ENCODE data around the gene TGFB1.
A peak's percentile ranks its signal among the peaks of the same experiment; 100 is the strongest.

TGFB1 gene

GRCh38 chr19:41323023-41323422, 30.7 kb downstream of the TGFB1 start:
- H3K4me3 ChIP-seq (ENCODE audit: low read depth, low read length): no peak overlapping the region

- H3K4me3 ChIP-seq (ENCODE audit: low read depth, low read length): no peak overlapping the region
Observed at GRCh38 chr19:41322451-41322850, 31.3 kb downstream of the TGFB1 start.

- H3K4me3 ChIP-seq (ENCODE audit: low read depth, low read length): no peak overlapping the region
Observed at GRCh38 chr19:41321600-41322270, 32.0 kb downstream of the TGFB1 start.

- H3K4me3 ChIP-seq (ENCODE audit: low read depth, low read length): no peak overlapping the region
Observed at GRCh38 chr19:41321204-41321599, 32.5 kb downstream of the TGFB1 start.

GRCh38 chr19:41320568-41320967, 33.2 kb downstream of the TGFB1 start:
- no peak overlapping the region for H3K4me3 ChIP-seq (ENCODE audit: low read depth, low read length)

GRCh38 chr19:41320185-41320518, 33.6 kb downstream of the TGFB1 start:
- no peak overlapping the region for H3K4me3 ChIP-seq (ENCODE audit: low read depth, low read length)

GRCh38 chr19:41319500-41320184, 34.1 kb downstream of the TGFB1 start:
- no peak overlapping the region for H3K4me3 ChIP-seq (ENCODE audit: low read depth, low read length)

- no peak overlapping the region for H3K4me3 ChIP-seq (ENCODE audit: low read depth, low read length)
Observed at GRCh38 chr19:41318696-41319499, 34.8 kb downstream of the TGFB1 start.

- H3K4me3 ChIP-seq (ENCODE audit: low read depth, low read length): no peak overlapping the region
Observed at GRCh38 chr19:41316306-41316920, 37.3 kb downstream of the TGFB1 start.

GRCh38 chr19:41311613-41312012, 42.1 kb downstream of the TGFB1 start:
- no peak overlapping the region for H3K4me3 ChIP-seq (ENCODE audit: low read depth, low read length)

- no peak overlapping the region for H3K4me3 ChIP-seq (ENCODE audit: low read depth, low read length)
Observed at GRCh38 chr19:41311072-41311471, 42.6 kb downstream of the TGFB1 start.

- peak within 1 kb of the TSS; percentile 84 for H3K4me3 ChIP-seq (ENCODE audit: low read depth, low read length)
Observed at GRCh38 chr19:41310033-41310831, 43.5 kb downstream of the TGFB1 start, which contains the start of gene CCDC97. Gene CCDC97 (plus strand): TSS chr19:41310172. CDS start chr19:41310311, 139 bp downstream.

- H3K4me3 ChIP-seq (ENCODE audit: low read depth, low read length): peak overlapping the region; percentile 84
Observed at GRCh38 chr19:41309180-41310032, 44.3 kb downstream of the TGFB1 start.

GRCh38 chr19:41308450-41309179, 45.1 kb downstream of the TGFB1 start:
- no peak overlapping the region for H3K4me3 ChIP-seq (ENCODE audit: low read depth, low read length)

GRCh38 chr19:41307954-41308449, 45.7 kb downstream of the TGFB1 start:
- no peak overlapping the region for H3K4me3 ChIP-seq (ENCODE audit: low read depth, low read length)

- H3K4me3 ChIP-seq (ENCODE audit: low read depth, low read length): no peak overlapping the region
Observed at GRCh38 chr19:41307090-41307875, 46.4 kb downstream of the TGFB1 start.

GRCh38 chr19:41305927-41306793, 47.6 kb downstream of the TGFB1 start:
- no peak overlapping the region for H3K4me3 ChIP-seq (ENCODE audit: low read depth, low read length)

Data from iPS-11a (cell line).